NOMO-1 treated with dmso at 0.1 percent for 144 hours (cell line): ENCODE results near the gene BTBD17.

Experiments
- DNase-seq: peaks from one replicate; lab custom pipeline; 2025; ENCODE audit not compliant: unreplicated experiment; lab: John Stamatoyannopoulos, UW

Gene BTBD17

GRCh38 chr17:74337834-74338500 is 23.7 kb downstream of the BTBD17 start:
- DNase-seq, result no peak

- no peak for DNase-seq
Observed at GRCh38 chr17:74336307-74336706, 25.4 kb downstream of the BTBD17 start.

GRCh38 chr17:74335529-74336062 is 26.1 kb downstream of the BTBD17 start:
- no peak for DNase-seq

GRCh38 chr17:74334393-74335039 is 27.2 kb downstream of the BTBD17 start:
- no peak for DNase-seq

GRCh38 chr17:74332763-74333283 is 28.8 kb downstream of the BTBD17 start:
- no peak for DNase-seq

GRCh38 chr17:74332017-74332650 is 29.5 kb downstream of the BTBD17 start:
- no peak for DNase-seq

GRCh38 chr17:74330446-74330845 is 31.2 kb downstream of the BTBD17 start:
- no peak for DNase-seq

- DNase-seq, result no peak
Observed at GRCh38 chr17:74329378-74329777, 32.3 kb downstream of the BTBD17 start.

GRCh38 chr17:74328487-74328886 is 33.2 kb downstream of the BTBD17 start:
- no peak for DNase-seq

GRCh38 chr17:74326506-74326905 is 35.2 kb downstream of the BTBD17 start:
- DNase-seq, result no peak

GRCh38 chr17:74325743-74326379 is 35.8 kb downstream of the BTBD17 start, which contains the start of gene KIF19:
Gene KIF19 (plus strand): TSS chr17:74326226. CDS start chr17:74326350, 124 bp downstream.
- DNase-seq, result no peak

GRCh38 chr17:74325376-74325742 is 36.3 kb downstream of the BTBD17 start:
- DNase-seq, result no peak

- DNase-seq, result no peak
Observed at GRCh38 chr17:74324521-74324920, 37.1 kb downstream of the BTBD17 start.

- DNase-seq, result no peak
Observed at GRCh38 chr17:74318391-74318790, 43.3 kb downstream of the BTBD17 start.

- no peak for DNase-seq
Observed at GRCh38 chr17:74317071-74317470, 44.6 kb downstream of the BTBD17 start.

- DNase-seq, result no peak
Observed at GRCh38 chr17:74316220-74316619, 45.4 kb downstream of the BTBD17 start.

GRCh38 chr17:74314877-74315276 is 46.8 kb downstream of the BTBD17 start:
- no peak for DNase-seq

GRCh38 chr17:74309902-74310301 is 51.8 kb downstream of the BTBD17 start:
- no peak for DNase-seq

- no peak for DNase-seq
Observed at GRCh38 chr17:74307984-74308773, 53.5 kb downstream of the BTBD17 start.
